ENCODE measurements around the gene TAF9. TPM values are rescaled to one million over a fixed set of nuclear protein-coding genes. Genes with fewer than 3 reads are reported as not detected.

TAF9 gene
- total RNA-seq, 4 donors from 2014 or later = 35.3 to 58.6 (median 45.6) TPM

GRCh38 chr5:69350664-69351063, 18.7 kb downstream of the TAF9 start:
- in situ Hi-C loops (cut with MboI; ENCODE audit: low sequenced_read_pairs in 4 of 4) (loop anchor here in 2 of 4 donors (25.0 kb wide), 2 partner anchors 238 to 263 kb away; partner anchors contain the start of gene SLC30A5 (in 1 of the 2)), intact Hi-C loops (cut with DNase I; ENCODE audit: low total_unique reads) (no loop called here)
- H3K4me3 ChIP-seq = no peak overlapping the region
- no peaks in the 10 kb centered on the region for H3K4me1 ChIP-seq
- ATAC-seq (no peak), DNase-seq (no peak)
- H3K27me3 ChIP-seq = no peaks in the 10 kb centered on the region
- no peaks in the 10 kb centered on the region for H3K9me3 ChIP-seq
- peaks cover 0 to 52% of the 10 kb centered on the region in 2 donors for H3K36me3 ChIP-seq
- no peak overlapping the region for H3K27ac ChIP-seq
- no peak for TF ChIP-seq POLR2A (IDR thresholded peaks at IDR 0.05)
- TF ChIP-seq, protein P1, sequence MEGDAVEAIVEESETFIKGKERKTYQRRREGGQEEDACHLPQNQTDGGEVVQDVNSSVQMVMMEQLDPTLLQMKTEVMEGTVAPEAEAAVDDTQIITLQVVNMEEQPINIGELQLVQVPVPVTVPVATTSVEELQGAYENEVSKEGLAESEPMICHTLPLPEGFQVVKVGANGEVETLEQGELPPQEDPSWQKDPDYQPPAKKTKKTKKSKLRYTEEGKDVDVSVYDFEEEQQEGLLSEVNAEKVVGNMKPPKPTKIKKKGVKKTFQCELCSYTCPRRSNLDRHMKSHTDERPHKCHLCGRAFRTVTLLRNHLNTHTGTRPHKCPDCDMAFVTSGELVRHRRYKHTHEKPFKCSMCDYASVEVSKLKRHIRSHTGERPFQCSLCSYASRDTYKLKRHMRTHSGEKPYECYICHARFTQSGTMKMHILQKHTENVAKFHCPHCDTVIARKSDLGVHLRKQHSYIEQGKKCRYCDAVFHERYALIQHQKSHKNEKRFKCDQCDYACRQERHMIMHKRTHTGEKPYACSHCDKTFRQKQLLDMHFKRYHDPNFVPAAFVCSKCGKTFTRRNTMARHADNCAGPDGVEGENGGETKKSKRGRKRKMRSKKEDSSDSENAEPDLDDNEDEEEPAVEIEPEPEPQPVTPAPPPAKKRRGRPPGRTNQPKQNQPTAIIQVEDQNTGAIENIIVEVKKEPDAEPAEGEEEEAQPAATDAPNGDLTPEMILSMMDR (IDR thresholded peaks at IDR 0.05 in 4 of 5, conservative IDR thresholded peaks at IDR 0.05 in 1 of 5) = no peak

- Histone ChIP-seq H3K27me3 (no peaks in the 10 kb centered on the region), H3K4me1 (no peaks in the 10 kb centered on the region), H3K36me3 (no peaks in the 10 kb centered on the region), H3K4me3 (no peak overlapping the region), H3K27ac (no peak overlapping the region), H3K9me3 (no peaks in the 10 kb centered on the region)
- in situ Hi-C loops (cut with MboI; ENCODE audit: low sequenced_read_pairs in 4 of 4) (no loop called here), intact Hi-C loops (cut with DNase I; ENCODE audit: low total_unique reads) (no loop called here)
- no peak for DNase-seq
- TF ChIP-seq, protein P1 (IDR thresholded peaks at IDR 0.05 in 4 of 5, conservative IDR thresholded peaks at IDR 0.05 in 1 of 5) = no peak
- TF ChIP-seq POLR2A (IDR thresholded peaks at IDR 0.05) = no peak
- ATAC-seq = no peak
Measured at GRCh38 chr5:69343083-69343482, 26.2 kb downstream of the TAF9 start.

GRCh38 chr5:69341520-69342161, 27.7 kb downstream of the TAF9 start:
- H3K9me3 ChIP-seq = no peaks in the 10 kb centered on the region
- ATAC-seq (no peak), DNase-seq (no peak)
- intact Hi-C loops (cut with DNase I; ENCODE audit: low total_unique reads) = no loop called here
- H3K4me3 ChIP-seq = no peak overlapping the region
- no peaks in the 10 kb centered on the region for H3K27me3 ChIP-seq
- in situ Hi-C loops (cut with MboI; ENCODE audit: low sequenced_read_pairs in 4 of 4) = no loop called here
- no peak overlapping the region for H3K27ac ChIP-seq
- H3K4me1 ChIP-seq = no peaks in the 10 kb centered on the region
- H3K36me3 ChIP-seq = no peaks in the 10 kb centered on the region
- TF ChIP-seq POLR2A (IDR thresholded peaks at IDR 0.05) = no peak
- TF ChIP-seq, protein P1 (IDR thresholded peaks at IDR 0.05 in 4 of 5, conservative IDR thresholded peaks at IDR 0.05 in 1 of 5) = no peak

DNA sequence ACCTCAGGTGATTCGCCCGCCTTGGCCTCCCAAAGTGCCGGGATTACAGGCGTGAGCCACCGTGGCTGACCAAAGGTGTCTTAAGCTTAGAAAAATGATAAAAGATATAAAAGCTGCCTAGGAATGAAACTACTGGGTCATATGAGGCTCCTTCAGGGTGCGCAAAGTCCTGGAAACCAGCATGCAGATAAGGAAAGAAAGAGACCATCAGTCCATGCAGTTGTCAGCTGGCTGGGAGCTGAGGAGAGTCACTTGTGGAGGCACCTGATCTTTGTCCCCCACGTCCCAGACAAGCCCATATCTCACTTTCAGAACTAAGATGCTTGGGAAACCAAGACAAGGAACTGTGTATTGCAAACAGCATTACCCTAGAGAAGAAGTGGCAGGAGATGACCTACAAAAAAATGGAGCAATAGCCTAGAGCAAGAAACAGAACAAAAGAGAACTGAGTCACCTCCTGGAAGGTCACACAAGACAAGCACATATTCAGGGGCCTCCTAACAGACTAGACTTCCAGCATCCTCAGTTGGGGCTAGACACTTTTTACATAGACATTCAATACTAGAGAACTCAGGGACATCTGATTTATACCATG, 33.9 kb downstream of the TAF9 start:
- intact Hi-C loops (cut with DNase I; ENCODE audit: low total_unique reads) = no loop called here

More for the DNA sequence above, 33.9 kb downstream of the TAF9 start:
- in situ Hi-C loops (cut with MboI; ENCODE audit: low sequenced_read_pairs in 4 of 4) = loop anchor here in 2 of 4 donors (10.0 kb wide), 3 partner anchors 101 to 291 kb away; partner anchors contain the start of genes CDK7 (in 1 of the 2) and SLC30A5 (in 1 of the 2)
- no peak overlapping the region for H3K4me3 ChIP-seq
- H3K27me3 ChIP-seq = no peaks in the 10 kb centered on the region
- peaks cover 8 to 15% of the 10 kb centered on the region in 2 donors for H3K4me1 ChIP-seq
- no peaks in the 10 kb centered on the region for H3K36me3 ChIP-seq
- DNase-seq (no peak), ATAC-seq (no peak)
- no peak overlapping the region for H3K27ac ChIP-seq
- TF ChIP-seq, protein P1 (IDR thresholded peaks at IDR 0.05 in 4 of 5, conservative IDR thresholded peaks at IDR 0.05 in 1 of 5) = no peak
- no peak for TF ChIP-seq POLR2A (IDR thresholded peaks at IDR 0.05)
- no peaks in the 10 kb centered on the region for H3K9me3 ChIP-seq

Data from gastrocnemius medialis (tissue), 4 donors.